HG02885 (cell line): ENCODE data around the gene TFF3.

Source experiments
- ATAC-seq: cut with Tn5 transposase; IDR thresholded peaks from one replicate; pipeline ENCODE4 v1.9.1; 2021; ENCODE audit warnings: mild to moderate bottlenecking; ENCODE audit not compliant: unreplicated experiment, poor library complexity

Gene TFF3

DNA sequence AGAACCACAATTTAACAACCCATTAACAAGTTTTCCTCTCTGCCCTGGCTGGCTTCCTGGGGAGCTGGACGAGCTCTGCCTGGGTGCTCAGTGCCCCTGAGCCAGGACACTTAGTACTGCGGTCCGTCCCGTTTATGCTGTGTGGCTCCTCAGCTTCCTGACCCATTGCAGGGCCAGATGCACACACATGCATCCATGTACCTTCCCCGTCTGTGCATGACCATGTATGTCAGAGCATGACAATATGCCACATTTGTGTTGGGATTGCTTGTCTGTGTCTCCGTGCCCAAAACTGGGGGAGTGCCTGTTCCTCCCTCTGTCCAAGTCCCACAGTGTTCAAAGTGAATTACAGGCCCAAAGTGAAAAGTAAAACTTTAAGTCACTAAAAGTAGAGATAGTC, 9.7 kb upstream of the TFF3 start:
- no peak for ATAC-seq

GRCh38 chr21:42321845-42322244, 6.6 kb upstream of the TFF3 start:
- ATAC-seq: no peak

DNA sequence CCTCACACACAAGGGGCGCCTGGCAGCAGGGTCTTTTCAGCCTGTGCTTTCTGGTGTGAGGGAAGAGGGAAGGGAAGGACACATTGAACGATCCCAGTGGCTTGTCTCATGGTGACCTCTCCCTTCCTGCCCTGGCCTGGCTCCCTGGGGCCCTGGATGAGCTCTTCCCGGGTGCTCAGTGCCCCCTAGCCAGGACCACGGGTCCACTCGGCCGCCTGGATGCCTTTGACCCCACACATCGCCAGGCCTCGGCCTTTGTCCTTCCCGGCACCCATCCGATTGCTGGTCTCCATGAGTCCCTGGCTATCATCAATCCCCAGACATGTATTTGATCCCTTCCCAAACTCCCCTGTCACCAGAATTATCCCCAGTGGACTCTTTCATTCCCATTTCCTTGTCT, 6.0 kb upstream of the TFF3 start:
- no peak for ATAC-seq

- no peak for ATAC-seq
These were observed 5.6 kb upstream of the TFF3 start for GRCh38 chr21:42320791-42321190.

- ATAC-seq: no peak
These were observed 4.8 kb upstream of the TFF3 start for GRCh38 chr21:42319851-42320572.

DNA sequence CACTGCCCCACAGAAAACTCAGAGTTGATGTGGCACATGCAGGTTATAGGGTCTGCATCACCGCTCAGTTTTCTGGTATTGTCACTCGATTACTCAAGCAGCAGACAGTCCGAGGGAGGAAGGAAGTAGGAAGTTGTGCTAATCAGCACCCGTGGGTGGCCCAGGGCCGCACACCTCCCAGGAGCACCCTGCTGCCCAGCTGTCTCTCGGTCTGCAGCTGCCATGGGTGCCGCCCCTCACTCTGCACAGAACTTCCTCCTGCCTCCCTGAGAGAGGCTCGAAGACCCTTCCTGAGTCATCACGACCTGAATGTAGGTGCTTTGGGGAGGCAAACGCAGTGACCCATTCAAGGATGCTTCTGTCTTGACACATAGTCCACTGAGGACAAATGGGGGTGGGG, 4.2 kb upstream of the TFF3 start:
- no peak for ATAC-seq

DNA sequence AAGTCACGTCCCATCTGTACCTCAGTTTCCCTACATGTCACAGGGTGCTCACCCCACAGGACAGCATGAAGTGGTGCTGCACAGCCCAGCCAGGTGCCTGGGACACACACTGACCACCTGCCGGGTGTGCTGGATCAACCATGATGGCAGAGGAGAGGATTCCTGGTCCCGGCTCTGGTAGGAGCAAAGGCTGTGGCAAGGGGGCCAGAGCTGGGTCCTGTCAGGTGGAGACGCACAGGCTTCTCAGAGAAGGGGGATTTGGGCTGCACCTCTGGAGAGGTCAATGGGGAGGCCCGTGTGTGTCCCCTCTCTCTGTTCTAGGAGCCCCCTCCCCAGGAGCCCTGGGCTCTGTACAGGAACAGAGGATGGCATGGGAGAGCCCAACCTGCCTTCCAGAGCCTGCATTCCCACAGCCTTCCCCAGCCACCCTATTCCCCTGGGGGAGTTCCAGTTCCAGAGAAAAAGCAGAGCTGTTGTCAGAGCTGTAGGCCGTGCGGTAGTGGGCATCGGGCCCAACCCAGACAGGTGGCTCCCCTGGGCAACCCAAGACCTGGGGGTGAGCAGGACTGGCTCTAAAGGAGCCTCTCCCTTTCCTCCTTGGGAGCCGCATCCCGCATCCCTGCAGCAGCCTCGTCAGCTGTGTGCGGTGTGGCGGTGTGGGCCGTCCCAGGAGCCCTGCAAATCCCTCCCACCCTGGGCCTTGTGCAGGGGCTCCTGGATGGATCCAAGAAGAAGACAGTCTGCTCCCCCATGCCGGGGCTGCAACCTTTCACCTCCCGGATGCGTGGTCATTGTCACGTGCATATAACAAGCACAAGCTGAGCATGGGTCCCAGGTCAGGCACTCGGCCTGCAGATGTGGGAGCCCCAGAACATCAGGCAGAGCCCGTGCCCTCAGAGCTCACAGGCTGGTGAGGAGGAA, 2.9 kb upstream of the TFF3 start:
- ATAC-seq: no peak

- no peak for ATAC-seq
These were observed 2.1 kb upstream of the TFF3 start for GRCh38 chr21:42317341-42317741.

DNA sequence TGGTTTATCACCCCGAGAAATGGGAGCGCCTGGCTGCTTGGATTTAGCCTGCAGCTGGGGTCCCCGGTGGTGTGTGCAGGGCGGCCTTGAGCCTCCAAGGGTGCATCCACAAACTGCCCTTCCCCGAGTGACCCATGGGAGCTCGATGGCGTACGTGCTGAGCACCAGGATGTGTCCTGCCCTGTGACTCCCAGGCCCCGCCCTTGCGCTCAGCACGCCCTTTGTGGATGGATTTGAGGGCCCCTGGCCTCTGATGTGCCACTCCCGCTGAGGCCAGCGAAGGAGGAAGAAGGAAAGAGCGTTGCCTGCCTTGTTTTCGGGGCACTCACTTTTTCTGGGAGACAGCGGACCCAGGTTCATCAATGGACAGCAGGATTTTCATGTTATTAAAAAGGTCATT, 1.7 kb upstream of the TFF3 start:
- ATAC-seq: no peak

DNA sequence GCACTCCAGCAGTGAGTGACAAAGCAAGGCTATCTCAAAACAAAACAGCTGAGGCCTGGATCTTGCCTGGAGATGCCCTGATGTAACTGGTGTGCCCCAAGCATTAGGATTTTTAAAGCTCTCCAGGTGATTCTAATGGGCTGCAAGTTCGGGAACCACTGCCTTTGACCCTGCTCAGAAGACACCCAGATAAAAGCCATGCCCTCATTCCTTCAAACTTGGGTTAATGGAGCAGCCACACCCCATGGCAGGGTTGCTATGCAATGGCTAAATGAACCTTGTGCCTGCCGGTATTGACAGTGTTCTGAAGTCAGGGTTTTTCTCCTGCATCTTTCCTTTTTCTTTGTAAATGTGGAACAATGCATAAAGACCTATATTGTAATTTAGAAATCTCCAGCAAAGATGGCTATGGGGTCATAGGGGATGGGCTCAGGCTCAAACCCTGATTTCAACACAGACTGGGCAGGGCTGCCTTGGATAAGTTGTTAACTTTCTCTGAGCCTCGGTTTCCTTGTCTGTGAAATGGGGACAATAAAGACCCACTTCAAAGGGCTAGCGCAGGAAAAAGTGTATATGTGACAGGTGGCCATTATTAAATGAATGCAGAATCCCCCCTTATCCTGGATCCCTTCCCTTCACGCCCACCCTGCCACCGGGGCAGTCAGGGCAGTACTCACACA, 453 bp downstream of the TFF3 start:
- ATAC-seq: no peak

DNA sequence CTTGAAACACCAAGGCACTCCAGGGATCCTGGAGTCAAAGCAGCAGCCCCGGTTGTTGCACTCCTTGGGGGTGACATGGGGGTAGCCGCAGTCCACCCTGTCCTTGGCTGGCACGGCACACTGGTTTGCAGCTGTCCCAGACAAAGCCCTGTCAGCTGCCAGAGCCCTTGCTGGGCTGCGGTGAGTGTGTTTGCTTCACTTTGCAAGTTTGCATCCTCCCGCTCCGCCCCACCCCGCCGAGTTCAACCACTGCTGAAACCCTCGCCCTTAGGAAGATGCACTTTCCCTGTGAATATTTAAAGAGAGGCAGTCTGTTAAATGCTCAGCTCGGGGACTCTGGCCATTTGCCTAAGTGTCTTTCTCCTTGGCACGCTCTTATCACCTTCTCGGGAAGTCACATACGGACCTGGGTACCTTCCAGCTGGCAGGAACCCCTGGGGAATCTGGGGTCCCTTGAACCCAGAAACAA, 1.7 kb downstream of the TFF3 start:
- ATAC-seq: no peak

- ATAC-seq: no peak
These were observed 2.5 kb downstream of the TFF3 start for GRCh38 chr21:42312626-42313104.

DNA sequence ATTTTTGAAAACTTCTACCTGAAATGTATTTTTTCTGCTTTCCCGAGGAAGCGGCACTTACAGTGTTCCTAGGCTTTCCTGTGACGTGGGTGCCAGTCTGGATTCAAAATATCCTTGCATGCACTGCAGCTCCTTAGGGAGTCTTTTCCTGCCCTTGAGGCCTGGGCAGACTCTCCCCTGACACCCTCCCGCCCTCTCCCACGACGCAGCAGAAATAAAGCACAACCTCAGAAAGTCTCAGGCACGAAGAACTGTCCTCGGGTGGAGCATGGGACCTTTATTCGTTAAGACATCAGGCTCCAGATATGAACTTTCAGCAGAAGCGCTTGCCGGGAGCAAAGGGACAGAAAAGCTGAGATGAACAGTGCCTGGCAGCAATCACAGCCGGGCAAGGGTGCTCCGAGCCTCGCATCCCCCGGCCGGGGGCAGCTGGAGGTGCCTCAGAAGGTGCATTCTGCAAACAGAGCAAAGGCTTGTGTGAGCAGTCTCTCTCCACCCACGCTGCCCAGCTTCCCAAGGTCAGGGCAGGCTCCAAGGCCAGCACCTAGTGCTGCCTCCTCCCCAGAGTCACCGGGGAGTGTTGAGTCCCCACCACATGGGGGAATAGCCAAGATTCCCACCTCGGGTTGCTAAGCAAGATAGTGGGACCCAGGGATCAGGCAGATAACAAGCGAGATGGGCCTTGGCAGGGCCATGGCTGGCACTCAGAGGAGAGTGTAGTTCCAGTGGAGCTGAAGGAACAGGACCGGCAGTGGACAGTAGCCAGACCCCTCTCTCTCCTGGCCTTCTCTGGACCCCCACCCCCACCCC, 3.2 kb downstream of the TFF3 start:
- no peak for ATAC-seq

- ATAC-seq: no peak
These were observed 4.0 kb downstream of the TFF3 start for GRCh38 chr21:42311160-42311559.

DNA sequence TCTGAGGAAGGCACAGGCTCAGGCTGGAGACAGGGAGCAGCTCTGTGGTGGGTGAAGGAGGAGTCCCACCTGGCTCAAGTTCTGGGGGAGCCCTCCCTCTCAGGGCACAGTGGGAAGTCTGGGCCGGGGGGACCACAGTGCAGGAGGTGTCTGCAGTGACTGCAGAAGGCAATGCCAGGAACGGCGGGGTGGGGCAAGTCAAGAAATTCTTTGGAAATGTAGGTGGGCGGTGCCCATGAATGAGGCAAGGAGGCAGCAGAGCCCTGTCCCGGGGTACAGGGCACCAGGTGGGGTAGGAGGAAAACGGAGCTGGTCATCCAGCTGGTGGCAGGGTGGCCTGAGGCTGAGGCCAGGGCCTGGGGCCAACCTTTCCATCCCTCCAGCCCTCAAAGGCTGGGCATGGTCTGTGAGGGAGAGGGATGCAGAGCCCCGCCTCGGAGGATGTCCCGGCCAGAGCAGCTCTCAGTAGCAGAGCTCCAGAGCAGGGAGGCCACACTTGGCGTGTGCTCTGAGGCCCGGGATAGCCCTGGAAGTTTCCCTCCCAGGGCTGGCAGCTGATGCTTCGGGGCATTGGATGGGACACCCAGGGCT, 4.7 kb downstream of the TFF3 start:
- no peak for ATAC-seq

DNA sequence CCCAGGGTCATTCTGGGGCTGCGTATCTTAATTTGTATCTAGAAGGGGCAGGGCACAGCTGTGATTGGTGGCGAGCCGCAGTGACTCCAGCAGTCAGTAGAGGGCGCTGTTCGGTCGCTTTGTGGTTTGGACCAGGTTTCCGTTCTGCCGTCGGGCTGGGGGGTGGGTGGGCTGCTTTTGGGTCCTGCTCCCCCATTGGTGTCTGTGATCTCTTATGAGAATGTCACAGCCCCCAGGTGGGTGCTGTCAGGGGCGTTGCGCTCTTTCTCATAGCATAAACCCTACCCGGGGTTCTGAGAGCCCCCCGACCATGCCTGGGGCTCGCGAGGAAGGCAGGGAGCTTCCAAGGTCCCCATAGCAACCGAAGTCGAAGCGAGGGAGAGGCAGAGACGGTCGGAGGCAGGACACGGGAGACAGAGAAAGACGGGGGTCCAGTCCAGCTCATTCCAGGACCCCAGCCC, 5.4 kb downstream of the TFF3 start:
- peak; percentile 42 for ATAC-seq

- ATAC-seq: no peak
These were observed 6.1 kb downstream of the TFF3 start for GRCh38 chr21:42308914-42309752.

DNA sequence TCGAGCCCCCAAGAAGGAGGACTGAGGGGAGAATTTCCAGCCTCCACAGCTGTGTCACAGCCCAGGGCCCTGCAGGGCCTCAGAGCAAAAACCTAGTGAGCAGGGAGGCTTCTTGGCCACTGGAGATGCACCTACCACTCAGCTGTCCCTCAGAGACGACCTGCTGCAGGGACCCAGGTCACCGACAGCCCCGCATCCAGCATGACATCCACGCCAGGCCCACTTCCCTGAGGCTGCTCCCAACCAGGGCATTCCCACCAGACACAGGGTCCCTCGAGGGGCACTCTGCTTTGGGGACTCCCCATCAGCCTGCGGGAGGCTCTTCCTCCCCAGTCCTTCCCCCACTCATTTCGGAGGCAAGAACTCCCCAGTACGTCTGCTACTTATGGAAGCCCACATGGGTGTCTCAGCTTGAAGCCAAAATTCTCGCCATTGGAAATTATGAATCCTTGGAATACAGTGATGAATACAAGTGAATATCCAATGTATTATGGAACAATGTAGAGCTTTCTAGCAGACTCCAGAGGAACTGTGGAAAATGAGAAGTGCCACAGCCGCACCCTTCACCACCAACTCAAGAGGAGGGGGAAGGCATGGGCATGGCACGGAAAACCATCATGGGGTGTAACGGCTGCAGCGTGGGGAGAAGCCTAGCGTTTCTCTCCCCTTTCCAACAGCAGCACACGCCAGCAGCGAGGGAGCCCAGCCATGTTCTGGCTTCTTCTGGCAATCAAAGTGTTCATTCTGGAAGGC, 6.9 kb downstream of the TFF3 start:
- no peak for ATAC-seq
